GM23338 (cell line): ENCODE data around the gene NUP50. TPM values are rescaled to one million over a fixed set of nuclear protein-coding genes. Genes with fewer than 3 reads are reported as not detected.

Source experiments
- ATAC-seq: fragments of 200-7000 bp; cut with Tn5 transposase; 3 replicates; pipeline ENCODE4 v1.9.1; 2020
- DNase-seq: peaks from one replicate; pipeline ENCODE4 v3.0.0-alpha.2; 2015; ENCODE audit warnings: low spot score
- H2AFZ ChIP-seq: fragments of 200-600 bp; sonication (generic); 2 replicates; pipeline ENCODE4 v1.8.0; 2016; ENCODE audit warnings: antibody characterized with exemption, mild to moderate bottlenecking, moderate library complexity
- H3F3A ChIP-seq: fragments of 200-600 bp; sonication (generic); replicated peaks from 2 replicates; pipeline ENCODE4 v1.8.0; 2017; ENCODE audit warnings: antibody characterized with exemption, mixed run types, low read depth
- H3K27ac ChIP-seq: fragments of 200-600 bp; sonication (generic); 2 replicates; pipeline ENCODE4 v1.6.1; 2016; ENCODE audit warnings: low read depth
- H3K27me3 ChIP-seq: fragments of 200-600 bp; sonication (generic); 2 replicates; pipeline ENCODE4 v1.8.0; 2016; ENCODE audit warnings: mild to moderate bottlenecking, mixed run types, moderate library complexity; ENCODE audit not compliant: insufficient read depth
- H3K36me3 ChIP-seq: fragments of 200-600 bp; sonication (generic); 2 replicates; pipeline ENCODE4 v1.8.0; 2016; ENCODE audit warnings: mild to moderate bottlenecking; ENCODE audit not compliant: insufficient read depth
- H3K4me1 ChIP-seq: fragments of 200-600 bp; sonication (generic); 2 replicates; pipeline ENCODE4 v1.8.0; 2016; ENCODE audit warnings: mild to moderate bottlenecking, moderate library complexity; ENCODE audit not compliant: insufficient read depth
- H3K4me2 ChIP-seq: fragments of 200-600 bp; sonication (generic); 2 replicates; pipeline ENCODE4 v1.7.1; 2017; ENCODE audit warnings: mixed run types
- H3K4me3 ChIP-seq: fragments of 200-600 bp; sonication (generic); 2 replicates; pipeline ENCODE4 v1.6.1; 2016; ENCODE audit warnings: mixed run types
- H3K79me2 ChIP-seq: fragments of 200-600 bp; sonication (generic); replicated peaks from 2 replicates; pipeline ENCODE4 v1.8.0; 2017; ENCODE audit warnings: mild to moderate bottlenecking; ENCODE audit not compliant: insufficient read depth
- H3K9me2 ChIP-seq: fragments of 200-600 bp; sonication (generic); 2 replicates; pipeline ENCODE4 v1.8.0; 2017; ENCODE audit not compliant: insufficient read depth
- H4K20me1 ChIP-seq: fragments of 200-600 bp; sonication (generic); replicated peaks from 2 replicates; pipeline ENCODE4 v1.8.0; 2017; ENCODE audit warnings: mild to moderate bottlenecking; ENCODE audit not compliant: insufficient read depth
- H3K27ac Mint-ChIP-seq: 2 replicates; pipeline ENCODE4 v1.8.0; 2020; ENCODE audit warnings: inconsistent platforms, mild to moderate bottlenecking, moderate library complexity, mixed read lengths
- H3K27me3 Mint-ChIP-seq: 3 replicates; pipeline ENCODE4 v1.8.0; 2022; ENCODE audit warnings: low read depth, mild to moderate bottlenecking, moderate library complexity, mixed read lengths, inconsistent platforms; ENCODE audit not compliant: insufficient read depth, poor library complexity
- H3K36me3 Mint-ChIP-seq: 3 replicates; pipeline ENCODE4 v1.8.0; 2021; ENCODE audit warnings: low read depth, mild to moderate bottlenecking, inconsistent platforms, moderate library complexity, mixed read lengths
- H3K4me1 Mint-ChIP-seq: 3 replicates; pipeline ENCODE4 v1.8.0; 2020; ENCODE audit warnings: mild to moderate bottlenecking, inconsistent platforms, mixed read lengths
- H3K4me3 Mint-ChIP-seq: 3 replicates; pipeline ENCODE4 v1.8.0; 2021; ENCODE audit warnings: moderate library complexity, mild to moderate bottlenecking, inconsistent platforms, mixed read lengths
- H3K9me3 Mint-ChIP-seq: 3 replicates; pipeline ENCODE4 v1.8.0; 2020; ENCODE audit warnings: moderate library complexity, mild to moderate bottlenecking, inconsistent platforms, mixed read lengths
- CREB1 ChIP-seq: fragments of 250-450 bp; sonication (Bioruptor Pico); IDR thresholded peaks from 2 replicates; pipeline ENCODE4 v1.5.0; 2020; ENCODE audit warnings: low read depth, mild to moderate bottlenecking, moderate library complexity
- JUNB ChIP-seq: IDR thresholded peaks from one replicate; pipeline ENCODE4 v1.6.1; 2016; ENCODE audit warnings: antibody characterized with exemption; ENCODE audit not compliant: unreplicated experiment
- NANOG ChIP-seq: IDR thresholded peaks from 2 replicates; pipeline ENCODE4 v1.6.1; 2016; ENCODE audit warnings: antibody characterized with exemption, borderline replicate concordance
- ZNF331 ChIP-seq: fragments of 250-450 bp; sonication (Bioruptor Pico); IDR thresholded peaks from 2 replicates; pipeline ENCODE4 v1.5.0; 2020; ENCODE audit warnings: low read depth, mild to moderate bottlenecking, moderate library complexity
- polyA plus RNA-seq: library from polyadenylated mRNA; unstranded; fragments of >200 nt; fragmentation: Nextera tagmentation; extraction: Ambion mirVana; gene quantifications from 2 replicates; pipeline ENCODE4 v1.2.1, GENCODE V29; 2016
- total RNA-seq: library from RNA; depleted of rRNA; stranded (reverse); fragments of >200 nt; shearing (Covaris generic); gene quantifications from 2 replicates; pipeline ENCODE4 v1.2.3, GENCODE V29; 2014
- TF ChIP-seq, protein P1 (sequence below), 2 experiments: fragments of 200-600 bp in 1 of 2; sonication (generic) in 1 of 2; conservative IDR thresholded peaks; 2 replicates each; pipeline versions ENCODE4 v1.5.1 to v1.6.1; 2016 to 2017; ENCODE audit warnings: antibody characterized with exemption in 2 of 2, low read depth in 2 of 2, mild to moderate bottlenecking in 2 of 2, moderate library complexity in 1 of 2
- TF ChIP-seq, protein P2 (sequence below): IDR thresholded peaks from one replicate; pipeline ENCODE4 v1.6.1; 2018; ENCODE audit warnings: antibody characterized with exemption; ENCODE audit not compliant: unreplicated experiment

The NUP50 gene
- total and polyA plus RNA-seq, 2 experiments from 2014 or later, result 45.9 to 96.6 TPM

DNA sequence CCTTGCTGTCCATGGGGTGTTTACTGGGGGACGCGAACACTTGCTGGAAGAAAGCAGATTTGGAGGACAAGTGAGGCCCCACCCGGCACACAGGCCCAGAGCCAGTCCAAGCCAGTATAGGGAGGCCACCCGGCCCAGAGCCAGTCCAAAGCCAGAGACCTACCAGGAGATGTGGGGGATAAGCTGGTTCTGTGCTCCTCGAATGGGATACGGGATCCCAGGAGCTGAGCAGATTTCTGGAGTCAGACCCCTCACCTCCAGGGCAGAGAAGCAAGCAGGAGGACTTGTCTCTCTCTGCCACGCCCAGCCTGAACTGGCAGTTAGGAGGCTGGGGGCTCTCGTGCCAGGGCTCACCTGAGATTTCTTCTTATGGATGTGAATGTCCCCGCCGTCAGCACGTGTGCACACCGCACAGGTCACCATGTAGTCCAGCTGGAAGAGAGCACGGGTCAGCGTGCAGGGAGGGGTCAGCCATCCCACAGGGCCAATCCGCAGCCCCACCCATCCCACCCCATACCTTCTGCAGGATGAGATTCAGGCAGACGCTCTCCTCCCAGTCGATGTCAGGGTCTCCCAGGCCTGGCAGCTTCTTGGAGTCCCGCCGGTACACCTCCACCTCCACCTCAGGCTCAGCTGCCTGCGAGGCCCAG, 41.7 kb downstream of the NUP50 start:
- no peaks in the 10 kb centered on the region for H4K20me1 ChIP-seq
- H3K27ac Mint-ChIP-seq, result peak overlapping the region; percentile 40; the same call in 1 of the 2 replicates

DNA sequence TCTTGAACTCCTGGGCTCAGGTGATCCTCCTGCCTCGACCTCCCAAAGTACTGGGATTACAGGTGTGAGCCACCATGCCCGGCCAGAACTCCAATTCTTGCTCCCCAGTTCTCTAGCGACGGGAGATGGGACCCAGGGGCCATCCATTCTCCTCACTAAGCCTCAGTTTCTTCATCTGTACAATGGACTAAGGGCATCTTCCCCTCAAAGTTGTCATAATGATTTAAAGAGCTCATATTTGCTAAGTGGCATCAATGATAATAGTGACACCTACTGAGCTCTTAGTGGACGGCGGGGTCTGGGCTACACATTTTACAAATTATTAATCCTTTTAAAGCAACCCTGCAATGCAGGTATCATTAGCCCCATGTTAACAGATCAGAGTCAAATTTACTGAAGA, 42.5 kb downstream of the NUP50 start:
- H2AFZ ChIP-seq, result no peak overlapping the region
- no peak overlapping the region for H3K4me3 ChIP-seq
- DNase-seq, result no peak
- peaks cover 16% of the 10 kb centered on the region for H3K4me1 Mint-ChIP-seq
- H3K36me3 ChIP-seq, result no peaks in the 10 kb centered on the region
- no peaks in the 10 kb centered on the region; the same call in 1 of the 2 replicates for H3F3A ChIP-seq
- no peaks in the 10 kb centered on the region for H3K9me3 Mint-ChIP-seq
- H3K27me3 Mint-ChIP-seq, result peaks cover 18% of the 10 kb centered on the region
- H4K20me1 ChIP-seq, result no peaks in the 10 kb centered on the region
- H3K9me2 ChIP-seq, result no peaks in the 10 kb centered on the region
- TF ChIP-seq, protein P1, sequence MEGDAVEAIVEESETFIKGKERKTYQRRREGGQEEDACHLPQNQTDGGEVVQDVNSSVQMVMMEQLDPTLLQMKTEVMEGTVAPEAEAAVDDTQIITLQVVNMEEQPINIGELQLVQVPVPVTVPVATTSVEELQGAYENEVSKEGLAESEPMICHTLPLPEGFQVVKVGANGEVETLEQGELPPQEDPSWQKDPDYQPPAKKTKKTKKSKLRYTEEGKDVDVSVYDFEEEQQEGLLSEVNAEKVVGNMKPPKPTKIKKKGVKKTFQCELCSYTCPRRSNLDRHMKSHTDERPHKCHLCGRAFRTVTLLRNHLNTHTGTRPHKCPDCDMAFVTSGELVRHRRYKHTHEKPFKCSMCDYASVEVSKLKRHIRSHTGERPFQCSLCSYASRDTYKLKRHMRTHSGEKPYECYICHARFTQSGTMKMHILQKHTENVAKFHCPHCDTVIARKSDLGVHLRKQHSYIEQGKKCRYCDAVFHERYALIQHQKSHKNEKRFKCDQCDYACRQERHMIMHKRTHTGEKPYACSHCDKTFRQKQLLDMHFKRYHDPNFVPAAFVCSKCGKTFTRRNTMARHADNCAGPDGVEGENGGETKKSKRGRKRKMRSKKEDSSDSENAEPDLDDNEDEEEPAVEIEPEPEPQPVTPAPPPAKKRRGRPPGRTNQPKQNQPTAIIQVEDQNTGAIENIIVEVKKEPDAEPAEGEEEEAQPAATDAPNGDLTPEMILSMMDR (conservative IDR thresholded peaks at IDR 0.05; ENCODE audit: low read depth in 2 of 2), result 0 out of 4 replicates have a peak, but pooled peaks of 1 of the 2 experiments have one; percentile 2
- no peak for TF ChIP-seq JUNB
- TF ChIP-seq ZNF331 (CRISPR knock-in tag), result no peak
- TF ChIP-seq, protein P2, sequence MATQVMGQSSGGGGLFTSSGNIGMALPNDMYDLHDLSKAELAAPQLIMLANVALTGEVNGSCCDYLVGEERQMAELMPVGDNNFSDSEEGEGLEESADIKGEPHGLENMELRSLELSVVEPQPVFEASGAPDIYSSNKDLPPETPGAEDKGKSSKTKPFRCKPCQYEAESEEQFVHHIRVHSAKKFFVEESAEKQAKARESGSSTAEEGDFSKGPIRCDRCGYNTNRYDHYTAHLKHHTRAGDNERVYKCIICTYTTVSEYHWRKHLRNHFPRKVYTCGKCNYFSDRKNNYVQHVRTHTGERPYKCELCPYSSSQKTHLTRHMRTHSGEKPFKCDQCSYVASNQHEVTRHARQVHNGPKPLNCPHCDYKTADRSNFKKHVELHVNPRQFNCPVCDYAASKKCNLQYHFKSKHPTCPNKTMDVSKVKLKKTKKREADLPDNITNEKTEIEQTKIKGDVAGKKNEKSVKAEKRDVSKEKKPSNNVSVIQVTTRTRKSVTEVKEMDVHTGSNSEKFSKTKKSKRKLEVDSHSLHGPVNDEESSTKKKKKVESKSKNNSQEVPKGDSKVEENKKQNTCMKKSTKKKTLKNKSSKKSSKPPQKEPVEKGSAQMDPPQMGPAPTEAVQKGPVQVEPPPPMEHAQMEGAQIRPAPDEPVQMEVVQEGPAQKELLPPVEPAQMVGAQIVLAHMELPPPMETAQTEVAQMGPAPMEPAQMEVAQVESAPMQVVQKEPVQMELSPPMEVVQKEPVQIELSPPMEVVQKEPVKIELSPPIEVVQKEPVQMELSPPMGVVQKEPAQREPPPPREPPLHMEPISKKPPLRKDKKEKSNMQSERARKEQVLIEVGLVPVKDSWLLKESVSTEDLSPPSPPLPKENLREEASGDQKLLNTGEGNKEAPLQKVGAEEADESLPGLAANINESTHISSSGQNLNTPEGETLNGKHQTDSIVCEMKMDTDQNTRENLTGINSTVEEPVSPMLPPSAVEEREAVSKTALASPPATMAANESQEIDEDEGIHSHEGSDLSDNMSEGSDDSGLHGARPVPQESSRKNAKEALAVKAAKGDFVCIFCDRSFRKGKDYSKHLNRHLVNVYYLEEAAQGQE, result no peak
- no peak overlapping the region for H3K27ac Mint-ChIP-seq
- H3K27ac ChIP-seq, result no peak overlapping the region
- no peaks in the 10 kb centered on the region for H3K79me2 ChIP-seq
- peaks cover 7% of the 10 kb centered on the region; the same call in 2 of the 3 replicates for H3K36me3 Mint-ChIP-seq
- no peak overlapping the region for H3K4me3 Mint-ChIP-seq
- ATAC-seq, result no peak
- H3K4me2 ChIP-seq, result no peak overlapping the region
- no peaks in the 10 kb centered on the region for H3K4me1 ChIP-seq
- no peaks in the 10 kb centered on the region for H3K27me3 ChIP-seq

More for the DNA sequence above, 41.7 kb downstream of the NUP50 start:
- DNase-seq (no peak), ATAC-seq (no peak)
- TF ChIP-seq ZNF331 (CRISPR knock-in tag) (no peak), JUNB (no peak), NANOG (no peak), CREB1 (CRISPR knock-in tag) (no peak)
- TF ChIP-seq, protein P1 (conservative IDR thresholded peaks at IDR 0.05; ENCODE audit: low read depth in 2 of 2), result no peak
- no peaks in the 10 kb centered on the region for H3K9me2 ChIP-seq
- H3K4me2 ChIP-seq, result no peak overlapping the region
- Mint-ChIP-seq H3K36me3 (peaks cover 11% of the 10 kb centered on the region; the same call in 2 of the 3 replicates), H3K9me3 (no peaks in the 10 kb centered on the region; the same call in 2 of the 3 replicates), H3K4me1 (peaks cover 20% of the 10 kb centered on the region), H3K4me3 (no peak overlapping the region), H3K27me3 (peaks cover 18% of the 10 kb centered on the region)
- H3K27ac ChIP-seq, result no peak overlapping the region
- H3K27me3 ChIP-seq, result no peaks in the 10 kb centered on the region
- H3K79me2 ChIP-seq, result no peaks in the 10 kb centered on the region
- no peaks in the 10 kb centered on the region; the same call in 1 of the 2 replicates for H3K36me3 ChIP-seq
- no peaks in the 10 kb centered on the region for H3K4me1 ChIP-seq
- no peak overlapping the region for H3K4me3 ChIP-seq
- H3F3A ChIP-seq, result no peaks in the 10 kb centered on the region; the same call in 1 of the 2 replicates
- no peak overlapping the region for H2AFZ ChIP-seq
